Fibroblast of the aortic adventitia (primary cell): ENCODE results near the gene TAF5L. TPM values are rescaled to one million over a fixed set of nuclear protein-coding genes. Genes with fewer than 3 reads are reported as not detected.

Experiments used
- DNase-seq: peaks from one replicate; pipeline ENCODE4 v3.0.0-alpha.2; 2010; ENCODE audit warnings: low read depth
- H3K4me3 ChIP-seq: 2 replicates; pipeline ENCODE4 v1.5.1; 2011; ENCODE audit warnings: low read depth, mild to moderate bottlenecking, control low read depth, low read length, moderate library complexity
- small RNA-seq: library from RNA; depleted of rRNA; stranded (forward); fragments of <200 nt; gene quantifications from one replicate; pipeline ENCODE3, GENCODE V24; 2012
- total RNA-seq: library from RNA; depleted of rRNA; stranded (reverse); fragments of >200 nt; gene quantifications from 2 replicates; pipeline ENCODE4 v1.2.3, GENCODE V29; 2012; ENCODE audit warnings: low replicate concordance
- TF ChIP-seq, protein P1 (sequence below): IDR thresholded peaks from 2 replicates; pipeline ENCODE4 v1.5.1; 2011; ENCODE audit warnings: mild to moderate bottlenecking, low read length, control low read depth, inconsistent platforms; ENCODE audit not compliant: insufficient read depth

The TAF5L gene
- total RNA-seq, 1 donor: 14.3 TPM

- DNase-seq: peak; percentile 23
- TF ChIP-seq, protein P1, sequence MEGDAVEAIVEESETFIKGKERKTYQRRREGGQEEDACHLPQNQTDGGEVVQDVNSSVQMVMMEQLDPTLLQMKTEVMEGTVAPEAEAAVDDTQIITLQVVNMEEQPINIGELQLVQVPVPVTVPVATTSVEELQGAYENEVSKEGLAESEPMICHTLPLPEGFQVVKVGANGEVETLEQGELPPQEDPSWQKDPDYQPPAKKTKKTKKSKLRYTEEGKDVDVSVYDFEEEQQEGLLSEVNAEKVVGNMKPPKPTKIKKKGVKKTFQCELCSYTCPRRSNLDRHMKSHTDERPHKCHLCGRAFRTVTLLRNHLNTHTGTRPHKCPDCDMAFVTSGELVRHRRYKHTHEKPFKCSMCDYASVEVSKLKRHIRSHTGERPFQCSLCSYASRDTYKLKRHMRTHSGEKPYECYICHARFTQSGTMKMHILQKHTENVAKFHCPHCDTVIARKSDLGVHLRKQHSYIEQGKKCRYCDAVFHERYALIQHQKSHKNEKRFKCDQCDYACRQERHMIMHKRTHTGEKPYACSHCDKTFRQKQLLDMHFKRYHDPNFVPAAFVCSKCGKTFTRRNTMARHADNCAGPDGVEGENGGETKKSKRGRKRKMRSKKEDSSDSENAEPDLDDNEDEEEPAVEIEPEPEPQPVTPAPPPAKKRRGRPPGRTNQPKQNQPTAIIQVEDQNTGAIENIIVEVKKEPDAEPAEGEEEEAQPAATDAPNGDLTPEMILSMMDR: no peak
- H3K4me3 ChIP-seq: no peak overlapping the region
Observed at GRCh38 chr1:229554886-229555621, 70.9 kb downstream of the TAF5L start.

DNA sequence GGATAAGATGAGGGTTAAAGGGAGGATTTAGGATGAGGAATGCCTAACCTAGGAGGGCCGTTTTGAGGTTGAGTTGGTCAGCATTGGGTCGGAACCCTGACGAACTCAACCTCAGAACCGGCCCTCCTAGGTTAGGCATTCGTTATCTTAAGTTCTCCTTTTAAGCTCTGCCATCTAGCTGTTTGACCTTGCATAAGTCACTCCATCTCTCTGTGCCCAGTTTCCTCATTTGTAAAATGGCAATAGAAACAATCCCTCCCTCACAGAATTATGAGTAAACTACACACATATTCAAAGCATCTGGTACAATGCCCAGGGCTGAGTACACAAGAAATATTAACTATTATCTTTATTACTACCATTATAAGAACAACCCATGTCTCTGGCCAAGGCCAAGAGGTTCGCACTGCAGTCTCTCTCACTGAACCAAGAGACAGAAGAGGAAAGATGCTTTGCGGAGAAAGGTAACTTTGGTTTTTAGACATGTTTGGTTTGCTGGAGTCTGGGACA is 72.2 kb downstream of the TAF5L start:
- no peak overlapping the region for H3K4me3 ChIP-seq
- TF ChIP-seq, protein P1: no peak
- peak; percentile 15 for DNase-seq

DNA sequence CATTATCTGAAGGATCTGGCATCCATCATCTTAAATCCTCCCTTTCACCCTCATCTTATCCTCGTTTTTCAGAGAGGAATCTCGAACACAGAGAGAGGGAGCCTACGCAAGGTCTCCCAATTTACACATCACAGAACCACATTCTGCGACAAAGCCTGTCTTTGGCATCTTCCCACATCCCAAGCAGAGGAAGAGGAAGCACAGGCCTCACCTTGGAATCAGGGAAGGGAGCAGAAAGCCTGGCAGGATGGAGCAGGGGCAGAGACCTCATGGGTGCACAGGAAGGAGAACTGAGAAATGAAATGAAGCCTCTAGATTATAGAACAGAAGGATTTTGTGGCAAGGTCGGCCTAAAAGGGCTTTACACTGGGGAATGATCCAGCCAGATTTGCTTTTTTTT is 73.2 kb downstream of the TAF5L start:
- H3K4me3 ChIP-seq: no peak overlapping the region
- TF ChIP-seq, protein P1: no peak
- DNase-seq: no peak

DNA sequence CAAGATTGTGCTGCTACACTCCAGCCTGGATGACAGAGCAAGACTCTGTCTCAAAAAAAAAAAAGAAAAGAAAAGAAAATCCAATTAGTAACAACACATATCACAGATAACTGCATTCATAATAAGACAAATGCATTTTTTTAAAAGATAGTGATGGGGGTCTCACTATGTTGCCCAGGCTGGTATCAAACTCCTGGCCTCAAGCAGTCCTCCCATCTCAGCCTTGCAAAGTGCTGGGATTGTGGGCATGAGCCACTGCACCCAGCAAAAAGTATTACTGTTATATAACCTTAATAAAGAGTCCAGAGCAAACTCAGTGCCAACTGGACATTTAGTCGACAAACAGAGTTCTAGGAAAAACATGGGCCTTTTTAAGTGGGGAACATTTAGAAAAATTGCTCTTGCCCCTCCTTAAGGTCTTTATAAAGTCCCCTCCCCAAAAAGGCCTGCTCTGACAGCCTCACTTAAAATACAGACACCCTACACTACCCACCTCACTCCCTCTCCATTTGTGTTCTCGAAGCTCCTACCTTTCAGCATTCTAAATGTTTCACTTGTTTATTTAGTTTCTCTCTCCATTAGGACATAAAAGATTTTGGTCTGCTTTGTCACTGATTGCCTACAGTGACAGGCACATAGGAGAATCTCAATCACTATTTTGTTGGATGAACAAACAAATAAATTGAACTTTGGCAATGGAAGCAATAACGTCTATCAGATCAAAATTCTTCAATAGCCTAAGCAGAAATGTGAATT is 74.9 kb downstream of the TAF5L start:
- no peak for DNase-seq
- H3K4me3 ChIP-seq: no peak overlapping the region
- TF ChIP-seq, protein P1: no peak

DNA sequence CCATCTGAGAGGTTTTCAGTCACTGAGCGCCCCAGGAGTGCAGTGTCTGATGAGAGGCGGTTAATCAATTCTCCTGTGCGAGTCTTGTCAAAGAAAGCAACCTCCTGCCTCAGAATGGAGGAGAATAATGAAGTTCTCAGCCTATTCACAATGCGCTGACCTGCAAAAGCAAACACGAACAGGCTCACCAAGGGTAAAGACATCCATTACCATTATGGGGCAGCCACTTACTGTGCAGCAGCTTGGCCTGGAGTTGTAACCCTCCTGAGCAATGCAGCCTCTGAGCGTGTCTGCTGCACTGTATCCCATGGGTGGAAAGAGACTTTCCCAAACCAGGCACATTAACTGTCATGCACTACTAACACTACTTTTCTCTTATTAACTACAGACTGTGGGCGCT is 78.4 kb downstream of the TAF5L start:
- no peak overlapping the region for H3K4me3 ChIP-seq
- DNase-seq: no peak
- TF ChIP-seq, protein P1: no peak

DNA sequence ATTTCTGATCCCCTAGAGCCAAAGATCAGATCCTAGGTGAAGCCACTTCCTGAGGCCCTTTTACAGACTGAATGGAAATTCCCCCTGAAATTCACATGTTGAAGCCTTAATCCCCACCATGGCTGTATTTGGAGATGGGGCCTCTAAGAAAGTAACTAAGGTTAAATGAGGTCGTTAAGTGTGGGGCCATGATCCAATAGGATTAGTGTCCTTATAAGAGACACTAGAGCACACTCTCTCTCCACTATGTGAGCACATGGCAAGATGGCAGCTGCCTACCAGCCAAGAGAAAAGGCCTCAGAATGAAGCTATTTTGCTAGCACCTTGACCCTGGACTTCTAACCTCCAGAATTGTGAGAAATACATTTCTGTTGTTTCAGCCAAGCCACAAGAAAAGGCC is 81.3 kb downstream of the TAF5L start:
- DNase-seq: no peak
- TF ChIP-seq, protein P1: no peak
- no peak overlapping the region for H3K4me3 ChIP-seq

Small RNAs within 50 kb of the gene (small RNA-seq; reads per million reads assigned to genes)
- not detected for gene HMGN2P19
- not detected for gene RNA5SP78

Other genes starting within 250 kb of the TAF5L start
- gene ACTA1, start 192.0 kb downstream of the TAF5L start, total RNA-seq: not detected in 2 replicates
- gene NUP133, start 117.8 kb downstream of the TAF5L start, total RNA-seq: 25.2 and 46.1 TPM in 2 replicates
- gene ABCB10, start 67.4 kb downstream of the TAF5L start, total RNA-seq: 13.1 and 16.8 TPM in 2 replicates
- gene URB2, start 125 bp upstream of the TAF5L start, total RNA-seq: 9.6 and 10.7 TPM in 2 replicates